Mesenchymal stem cell (in vitro differentiated cells and primary cell): ENCODE measurements around the gene LMBR1.

ENCODE experiments used
- DNase-seq: peaks from one replicate; pipeline ENCODE4 v3.0.0-alpha.2; 2013
- H2AFZ ChIP-seq: one replicate; pipeline ENCODE4 v1.6.1; 2013; ENCODE audit warnings: low read depth, mild to moderate bottlenecking, control low read depth, inconsistent platforms, low read length, moderate library complexity
- H2AK5ac ChIP-seq: 2 replicates; pipeline ENCODE4 v1.6.1; 2013; ENCODE audit warnings: low read length, moderate library complexity, mild to moderate bottlenecking, inconsistent platforms; ENCODE audit not compliant: severe bottlenecking
- H2BK120ac ChIP-seq: one replicate; pipeline ENCODE4 v1.6.1; 2013; ENCODE audit warnings: low read depth, mild to moderate bottlenecking, inconsistent platforms, low read length, moderate library complexity
- H2BK12ac ChIP-seq, 2 experiments: one replicate each; pipeline ENCODE4 v1.6.1; 2013; ENCODE audit warnings: inconsistent platforms in 2 of 2, low read length in 2 of 2, mild to moderate bottlenecking in 2 of 2, moderate library complexity in 2 of 2, control low read depth in 1 of 2
- H2BK15ac ChIP-seq: one replicate; pipeline ENCODE4 v1.6.1; 2013; ENCODE audit warnings: mild to moderate bottlenecking, low read depth, inconsistent platforms; ENCODE audit not compliant: poor library complexity, severe bottlenecking
- H2BK5ac ChIP-seq: 2 replicates; pipeline ENCODE4 v1.6.1; 2013; ENCODE audit warnings: low read depth, mild to moderate bottlenecking, low read length, control low read depth, inconsistent platforms; ENCODE audit not compliant: poor library complexity, severe bottlenecking
- H3K14ac ChIP-seq, 2 experiments: one replicate each; pipeline ENCODE4 v1.6.1; 2013; ENCODE audit warnings: inconsistent platforms in 2 of 2, low read length in 2 of 2, control low read depth in 1 of 2, mild to moderate bottlenecking in 1 of 2, moderate library complexity in 1 of 2
- H3K18ac ChIP-seq, 2 experiments: one replicate each; pipeline ENCODE4 v1.6.1; 2013; ENCODE audit warnings: inconsistent platforms in 2 of 2, low read length in 2 of 2, control low read depth in 1 of 2, low read depth in 1 of 2, mild to moderate bottlenecking in 1 of 2
- H3K23ac ChIP-seq, 2 experiments: one replicate each; pipeline ENCODE4 v1.6.1; 2013; ENCODE audit warnings: inconsistent platforms in 2 of 2, low read length in 2 of 2, mild to moderate bottlenecking in 2 of 2, moderate library complexity in 2 of 2, control low read depth in 1 of 2
- H3K27ac ChIP-seq: 2 replicates; pipeline ENCODE4 v1.5.1; 2013; ENCODE audit warnings: mild to moderate bottlenecking, moderate library complexity, low read length, control low read depth, inconsistent platforms; ENCODE audit not compliant: poor library complexity, severe bottlenecking
- H3K27me3 ChIP-seq, 2 experiments: 2 replicates each; pipeline versions ENCODE4 v1.6.1 to v1.7.0; 2013; ENCODE audit warnings: low read length in 2 of 2, mild to moderate bottlenecking in 2 of 2, moderate library complexity in 2 of 2, control low read depth in 1 of 2, inconsistent platforms in 1 of 2; ENCODE audit not compliant: control insufficient read depth in 1 of 2, insufficient read depth in 1 of 2
- H3K36me3 ChIP-seq, 2 experiments: 2 replicates each; pipeline versions ENCODE4 v1.6.1 to v1.7.0; 2013; ENCODE audit warnings: low read length in 2 of 2, control low read depth in 1 of 2, inconsistent platforms in 1 of 2, low read depth in 1 of 2, mild to moderate bottlenecking in 1 of 2; ENCODE audit not compliant: insufficient read depth in 2 of 2, control insufficient read depth in 1 of 2
- H3K4ac ChIP-seq, 2 experiments: one replicate each; pipeline ENCODE4 v1.6.1; 2013; ENCODE audit warnings: inconsistent platforms in 2 of 2, low read length in 2 of 2, mild to moderate bottlenecking in 2 of 2, moderate library complexity in 2 of 2, control low read depth in 1 of 2, low read depth in 1 of 2
- H3K4me1 ChIP-seq: 2 replicates; pipeline ENCODE4 v1.6.1; 2013; ENCODE audit warnings: low read depth, low read length, control low read depth; ENCODE audit not compliant: control insufficient read depth, insufficient read depth
- H3K4me2 ChIP-seq: 2 replicates; pipeline ENCODE4 v1.6.1; 2013; ENCODE audit warnings: low read length, mild to moderate bottlenecking, inconsistent platforms; ENCODE audit not compliant: poor library complexity, severe bottlenecking
- H3K4me3 ChIP-seq, 2 experiments: 2 replicates each; pipeline versions ENCODE4 v1.5.1 to v1.7.0; 2013; ENCODE audit warnings: low read length in 2 of 2, mild to moderate bottlenecking in 2 of 2, control low read depth in 1 of 2, low read depth in 1 of 2; ENCODE audit not compliant: insufficient read depth in 1 of 2
- H3K79me1 ChIP-seq: replicated peaks from 2 replicates; pipeline ENCODE4 v1.6.1; 2013; ENCODE audit warnings: mild to moderate bottlenecking, control low read depth, low read length, inconsistent platforms; ENCODE audit not compliant: poor library complexity, severe bottlenecking
- H3K9ac ChIP-seq: 2 replicates; pipeline ENCODE4 v1.7.0; 2013; ENCODE audit warnings: mild to moderate bottlenecking, low read length, moderate library complexity
- H3K9me3 ChIP-seq: 2 replicates; pipeline ENCODE4 v1.7.0; 2013; ENCODE audit warnings: mild to moderate bottlenecking, low read length; ENCODE audit not compliant: control insufficient read depth
- H4K8ac ChIP-seq: one replicate; pipeline ENCODE4 v1.6.1; 2013; ENCODE audit warnings: inconsistent platforms, mild to moderate bottlenecking, low read length, moderate library complexity
- H4K91ac ChIP-seq: one replicate; pipeline ENCODE4 v1.6.1; 2013; ENCODE audit warnings: mild to moderate bottlenecking, low read length, inconsistent platforms
- WGBS: methylation state at CpG from one replicate; pipeline ENCODE4 v1.1.7; 2013; ENCODE audit warnings: mixed read lengths; 5-methylcytosine and 5-hydroxymethylcytosine counted together

The LMBR1 gene

GRCh38 chr7:156764766-156765165 is 128.2 kb downstream of the LMBR1 start:
- Histone ChIP-seq H3K4me1 (no peaks in the 10 kb centered on the region), H2AK5ac (no peak overlapping the region), H3K4me2 (no peak overlapping the region), H3K4ac (no peak overlapping the region), H2BK120ac (no peak overlapping the region), H4K91ac (no peak overlapping the region), H2BK15ac (no peak overlapping the region), H3K9ac (no peak overlapping the region), H3K36me3 (peaks cover 6 to 16% of the 10 kb centered on the region in 2 experiments), H3K27me3 (no peaks in the 10 kb centered on the region), H2AFZ (no peak overlapping the region), H2BK12ac (no peak overlapping the region), H3K27ac (no peak overlapping the region), H3K79me1 (peaks cover 13% of the 10 kb centered on the region), H3K23ac (no peak overlapping the region), H3K4me3 (no peak overlapping the region), H3K9me3 (no peaks in the 10 kb centered on the region), H4K8ac (no peak overlapping the region), H3K14ac (no peak overlapping the region), H2BK5ac (no peak overlapping the region), H3K18ac (no peak overlapping the region)
- no peak for DNase-seq
- WGBS, result 100% methylated on average over 2 of the region's 3 CpGs

- peak; percentile 81 for DNase-seq
- WGBS, result 30% methylated on average over 6 of the region's 8 CpGs
- Histone ChIP-seq H3K14ac (no peak overlapping the region), H3K18ac (no peak overlapping the region), H3K79me1 (peaks cover 9% of the 10 kb centered on the region), H3K27ac (no peak overlapping the region), H4K91ac (no peak overlapping the region), H2BK12ac (no peak overlapping the region), H3K9me3 (no peaks in the 10 kb centered on the region), H2BK15ac (no peak overlapping the region), H3K4me2 (no peak overlapping the region), H3K36me3 (peaks cover 6 to 20% of the 10 kb centered on the region in 2 experiments), H3K23ac (no peak overlapping the region), H3K27me3 (no peaks in the 10 kb centered on the region), H2BK5ac (no peak overlapping the region), H2AK5ac (no peak overlapping the region), H3K4me3 (no peak overlapping the region), H2AFZ (no peak overlapping the region), H2BK120ac (no peak overlapping the region), H4K8ac (no peak overlapping the region), H3K4me1 (no peaks in the 10 kb centered on the region), H3K9ac (no peak overlapping the region), H3K4ac (no peak overlapping the region)
Measured at GRCh38 chr7:156764016-156764669, 128.8 kb downstream of the LMBR1 start.

- no peak overlapping the region for H2BK120ac ChIP-seq
- 98% methylated on average over 6 of the region's 7 CpGs for WGBS
- no peak overlapping the region for H4K8ac ChIP-seq
- no peak overlapping the region for H3K23ac ChIP-seq
- H3K27me3 ChIP-seq, result no peaks in the 10 kb centered on the region
- H2BK12ac ChIP-seq, result no peak overlapping the region
- H3K18ac ChIP-seq, result no peak overlapping the region
- H3K27ac ChIP-seq, result no peak overlapping the region
- no peak overlapping the region for H2AK5ac ChIP-seq
- H2BK5ac ChIP-seq, result no peak overlapping the region
- no peak overlapping the region for H2BK15ac ChIP-seq
- no peak overlapping the region for H3K4me3 ChIP-seq
- no peak overlapping the region for H3K9ac ChIP-seq
- H3K14ac ChIP-seq, result no peak overlapping the region
- DNase-seq, result no peak
- no peak overlapping the region for H3K4ac ChIP-seq
- H3K4me1 ChIP-seq, result no peaks in the 10 kb centered on the region
- no peak overlapping the region for H3K4me2 ChIP-seq
- no peak overlapping the region for H4K91ac ChIP-seq
- no peak overlapping the region for H2AFZ ChIP-seq
- peaks cover 2 to 23% of the 10 kb centered on the region in 2 experiments for H3K36me3 ChIP-seq
- no peaks in the 10 kb centered on the region for H3K9me3 ChIP-seq
- H3K79me1 ChIP-seq, result peaks cover 1% of the 10 kb centered on the region
Measured at GRCh38 chr7:156759579-156760202, 133.3 kb downstream of the LMBR1 start.

GRCh38 chr7:156759143-156759542 is 133.8 kb downstream of the LMBR1 start:
- Histone ChIP-seq H3K4me1 (no peaks in the 10 kb centered on the region), H2AK5ac (no peak overlapping the region), H2BK12ac (no peak overlapping the region), H4K91ac (no peak overlapping the region), H2BK15ac (no peak overlapping the region), H3K9me3 (no peaks in the 10 kb centered on the region), H3K36me3 (peaks cover 2 to 23% of the 10 kb centered on the region in 2 experiments), H3K14ac (no peak overlapping the region), H3K4ac (no peak overlapping the region), H3K9ac (no peak overlapping the region), H2AFZ (no peak overlapping the region), H3K4me3 (no peak overlapping the region), H3K79me1 (peaks cover 1% of the 10 kb centered on the region), H3K27ac (no peak overlapping the region), H3K27me3 (no peaks in the 10 kb centered on the region), H3K23ac (no peak overlapping the region), H2BK120ac (no peak overlapping the region), H3K4me2 (no peak overlapping the region), H2BK5ac (no peak overlapping the region), H4K8ac (no peak overlapping the region), H3K18ac (no peak overlapping the region)
- 80% methylated on average over 1 of the region's 2 CpGs for WGBS
- DNase-seq, result no peak
